ENCODE results near the gene STRA8.
A peak's percentile ranks its signal among the peaks of the same experiment; 100 is the strongest.

The STRA8 gene, protein sequence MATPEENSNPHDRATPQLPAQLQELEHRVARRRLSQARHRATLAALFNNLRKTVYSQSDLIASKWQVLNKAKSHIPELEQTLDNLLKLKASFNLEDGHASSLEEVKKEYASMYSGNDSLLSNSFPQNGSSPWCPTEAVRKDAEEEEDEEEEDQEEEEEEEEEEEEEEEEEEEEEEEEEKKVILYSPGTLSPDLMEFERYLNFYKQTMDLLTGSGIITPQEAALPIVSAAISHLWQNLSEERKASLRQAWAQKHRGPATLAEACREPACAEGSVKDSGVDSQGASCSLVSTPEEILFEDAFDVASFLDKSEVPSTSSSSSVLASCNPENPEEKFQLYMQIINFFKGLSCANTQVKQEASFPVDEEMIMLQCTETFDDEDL

GRCh38 chr7:135233570-135233969, at the start of gene STRA8:
TSS of gene STRA8 (plus strand) at chr7:135233838. CDS start at chr7:135240525, 6,687 bp downstream.
- no peak for DNase-seq

- no peak for DNase-seq
These were observed 49.3 kb upstream of the STRA8 start for GRCh38 chr7:135184254-135184841.

GRCh38 chr7:135185471-135186260, 48.0 kb upstream of the STRA8 start:
- DNase-seq: no peak

GRCh38 chr7:135186261-135186540, 47.4 kb upstream of the STRA8 start:
- DNase-seq: no peak

GRCh38 chr7:135186841-135187253, 46.8 kb upstream of the STRA8 start:
- DNase-seq: no peak

GRCh38 chr7:135188298-135188984, 45.2 kb upstream of the STRA8 start:
- peak; percentile 25 for DNase-seq

DNA sequence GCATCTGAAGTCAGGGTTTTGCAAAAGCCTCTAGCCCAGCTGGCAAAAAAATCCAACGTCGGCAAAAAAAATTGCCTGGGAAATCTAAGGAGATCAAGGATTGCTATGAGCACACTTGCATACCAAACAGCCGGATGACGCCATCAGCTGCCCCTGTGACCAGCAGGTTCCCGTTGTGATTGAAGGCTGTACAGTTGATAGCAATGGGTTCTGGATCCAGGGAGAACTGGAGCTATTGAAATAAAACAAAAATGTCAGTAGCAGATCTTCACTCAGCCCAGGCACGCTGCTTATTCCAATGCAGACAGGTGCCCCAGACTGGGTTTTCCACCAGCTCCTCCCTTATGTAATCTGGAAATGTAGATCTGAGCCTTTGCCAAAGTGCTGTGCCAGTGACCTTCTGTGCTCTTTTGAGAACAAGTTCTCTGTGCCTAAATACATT, 44.4 kb upstream of the STRA8 start:
- no peak for DNase-seq

DNA sequence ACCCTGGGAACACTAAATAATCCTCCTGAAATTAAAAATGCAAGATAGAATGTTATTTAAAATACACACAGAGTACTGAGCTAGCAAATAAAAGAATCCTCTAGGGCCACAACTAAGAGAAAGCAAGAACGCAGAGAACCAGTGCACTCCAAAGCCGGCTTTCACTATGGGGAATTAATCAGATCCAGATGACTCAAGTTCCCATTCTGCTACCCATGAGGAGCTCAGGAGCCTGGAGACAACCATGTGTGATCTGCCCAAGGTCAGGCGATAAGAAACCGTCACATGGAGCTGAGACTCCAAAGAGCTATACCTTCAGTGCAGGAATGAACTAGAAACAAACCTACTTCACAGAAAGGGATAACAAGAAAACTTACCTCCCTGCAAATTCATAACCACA, 43.7 kb upstream of the STRA8 start:
- peak; percentile 67 for DNase-seq

DNA sequence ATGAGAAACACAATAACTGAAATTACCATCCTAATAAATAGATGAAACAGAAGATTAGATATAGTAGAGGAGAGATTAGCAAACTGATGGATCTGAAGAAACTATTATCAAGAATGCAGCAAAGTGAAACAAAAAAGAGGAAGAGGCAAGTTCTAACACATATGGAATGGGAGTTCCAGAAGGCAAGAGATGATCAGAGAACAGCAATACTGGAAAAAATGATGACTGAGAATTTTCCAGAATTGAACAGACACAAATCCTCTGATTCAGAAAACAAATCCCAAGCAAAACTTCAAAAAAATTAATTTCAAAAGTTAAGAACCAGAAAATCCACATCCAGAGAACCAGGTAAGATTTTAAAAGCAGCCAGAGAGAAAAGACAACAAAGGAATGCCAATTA, 42.9 kb upstream of the STRA8 start:
- no peak for DNase-seq

DNA sequence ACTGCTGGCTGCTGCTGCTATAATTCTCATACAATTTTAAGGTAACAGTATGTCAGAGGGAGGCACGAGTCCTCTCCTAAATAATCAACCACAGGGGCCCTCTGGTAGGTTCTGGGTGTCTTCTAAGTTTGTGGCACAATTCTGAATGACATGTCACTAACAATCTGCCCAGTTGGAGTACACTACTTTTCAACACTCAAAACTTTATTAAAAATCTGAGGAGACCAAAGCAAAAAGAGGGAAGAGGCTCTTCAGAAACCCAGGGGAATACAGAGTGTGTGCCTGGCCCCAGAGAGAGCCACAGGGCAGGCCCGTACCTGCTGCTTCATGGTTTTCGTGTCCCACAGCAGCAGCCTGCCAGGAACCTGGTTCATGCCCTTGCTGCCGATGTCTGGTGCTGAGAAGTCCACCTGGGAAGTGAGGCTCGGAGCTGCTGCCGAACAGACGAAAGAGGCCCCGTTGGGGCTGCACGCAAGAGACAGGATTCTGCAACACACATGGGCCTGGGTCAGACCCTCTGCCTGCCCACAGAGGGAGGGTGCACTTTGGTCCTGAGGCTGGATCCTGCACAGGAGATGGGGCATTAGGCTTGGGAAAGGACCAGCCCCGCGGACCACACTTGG, 40.6 kb upstream of the STRA8 start:
- DNase-seq: no peak

DNA sequence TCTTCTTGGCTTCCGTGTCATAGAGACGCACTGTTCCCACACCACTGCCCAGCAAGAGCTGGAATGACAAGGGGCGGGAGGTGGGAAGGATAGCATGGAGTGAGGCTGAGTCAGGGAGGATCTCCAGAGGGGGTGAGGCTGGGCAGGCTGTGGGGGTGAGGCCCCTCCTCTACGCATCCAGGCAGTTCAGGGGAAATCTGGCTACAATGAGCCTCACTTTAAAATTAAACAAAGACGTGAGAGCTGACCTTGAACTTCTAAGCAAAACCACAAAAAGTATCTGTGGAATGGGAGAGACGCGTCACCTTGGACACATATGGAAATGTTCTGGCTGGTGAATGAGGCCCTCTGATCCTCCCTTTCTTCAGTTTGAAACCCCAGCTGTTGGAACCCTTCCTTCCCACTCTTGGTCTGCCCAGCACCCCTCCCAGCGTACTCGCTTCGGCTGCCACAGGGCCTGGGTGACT, 40.0 kb upstream of the STRA8 start:
- peak; percentile 95 for DNase-seq

DNA sequence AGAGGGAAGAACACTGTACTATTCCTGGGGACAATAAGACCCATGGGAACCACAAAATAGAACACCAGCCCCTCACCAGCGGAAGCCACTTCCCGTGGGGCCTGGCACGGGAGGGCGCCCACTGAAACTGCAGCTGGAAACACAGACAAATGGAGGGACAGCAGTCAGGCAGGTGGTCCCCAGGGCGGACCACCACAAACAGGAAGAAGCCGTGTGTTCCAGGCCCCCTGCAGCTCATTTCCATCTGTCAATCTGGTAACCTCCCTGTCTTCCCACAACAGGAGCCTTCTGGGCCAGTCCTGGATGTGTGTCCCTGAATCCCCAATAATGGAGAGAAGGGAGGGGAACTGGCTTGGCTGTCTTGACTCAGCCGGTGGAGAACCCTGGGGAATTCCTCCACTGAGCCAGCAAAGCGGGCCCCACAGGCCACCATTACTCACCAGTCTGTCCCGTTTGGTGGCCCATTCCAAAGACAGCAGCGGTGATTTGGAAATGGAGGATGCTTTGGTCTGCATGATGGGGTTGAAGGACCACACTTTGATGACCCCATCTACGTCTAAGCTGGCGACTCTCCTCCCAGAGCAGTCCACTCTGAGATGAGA, 39.0 kb upstream of the STRA8 start:
- peak; percentile 53 for DNase-seq

- DNase-seq: no peak
These were observed 38.5 kb upstream of the STRA8 start for GRCh38 chr7:135195156-135195555.

GRCh38 chr7:135195968-135196629, 37.5 kb upstream of the STRA8 start:
- DNase-seq: no peak

GRCh38 chr7:135197343-135197742, 36.3 kb upstream of the STRA8 start:
- DNase-seq: no peak

DNA sequence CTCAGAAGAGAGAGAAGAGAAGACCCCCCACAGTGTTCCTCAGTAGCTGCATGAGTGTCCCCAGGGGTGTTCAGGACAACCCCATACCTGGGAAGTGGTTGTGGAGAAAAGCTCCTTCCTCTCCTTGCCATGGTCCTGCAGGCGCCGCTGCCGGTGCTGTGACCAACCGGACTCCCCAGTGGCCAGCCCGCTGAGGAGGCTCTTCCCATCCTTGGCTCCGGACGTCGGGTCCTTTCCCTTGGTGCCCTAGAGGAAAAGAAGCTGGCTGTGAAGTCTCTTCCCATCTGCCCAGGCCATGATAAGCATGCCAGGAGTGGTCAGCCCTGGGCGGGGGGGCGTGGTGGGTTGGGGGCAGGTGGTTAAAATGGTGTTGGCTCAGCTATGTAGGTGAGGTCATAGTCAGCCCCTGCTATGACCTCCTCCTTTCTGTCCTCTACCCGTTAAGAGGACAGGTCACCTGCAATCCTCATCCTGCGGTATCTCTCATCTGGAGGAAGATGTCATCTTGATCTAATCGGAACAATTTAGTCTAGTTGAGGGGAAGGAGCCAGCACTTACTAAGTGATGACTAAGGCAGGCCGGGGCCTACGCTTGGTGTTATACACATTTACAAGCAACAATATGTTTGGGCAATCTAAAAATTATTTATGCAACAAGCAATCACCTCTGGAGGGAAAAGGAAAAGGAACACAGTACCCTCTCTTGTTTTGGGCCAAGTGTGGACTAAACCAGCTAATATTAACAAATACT, 35.6 kb upstream of the STRA8 start:
- DNase-seq: peak; percentile 18

DNA sequence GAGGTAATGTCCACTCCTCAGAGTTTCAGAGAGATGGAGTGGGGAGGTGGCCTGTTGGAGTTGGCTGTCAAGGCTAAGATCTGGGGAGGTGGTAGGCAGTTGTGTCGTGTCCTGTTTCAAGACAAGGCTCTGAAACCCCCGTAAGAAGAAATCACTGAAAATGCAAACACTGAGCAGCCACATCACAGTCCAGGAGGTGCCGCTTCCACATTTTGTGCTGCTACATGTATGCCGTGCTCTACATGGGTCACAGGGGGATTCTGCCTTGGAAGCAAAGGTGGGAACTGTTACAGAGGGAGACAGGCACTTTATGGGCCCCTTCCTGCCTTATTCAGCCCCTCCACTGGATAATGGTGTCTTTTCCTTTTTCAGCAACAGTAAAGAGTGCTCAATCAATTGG, 34.2 kb upstream of the STRA8 start:
- DNase-seq: no peak

DNA sequence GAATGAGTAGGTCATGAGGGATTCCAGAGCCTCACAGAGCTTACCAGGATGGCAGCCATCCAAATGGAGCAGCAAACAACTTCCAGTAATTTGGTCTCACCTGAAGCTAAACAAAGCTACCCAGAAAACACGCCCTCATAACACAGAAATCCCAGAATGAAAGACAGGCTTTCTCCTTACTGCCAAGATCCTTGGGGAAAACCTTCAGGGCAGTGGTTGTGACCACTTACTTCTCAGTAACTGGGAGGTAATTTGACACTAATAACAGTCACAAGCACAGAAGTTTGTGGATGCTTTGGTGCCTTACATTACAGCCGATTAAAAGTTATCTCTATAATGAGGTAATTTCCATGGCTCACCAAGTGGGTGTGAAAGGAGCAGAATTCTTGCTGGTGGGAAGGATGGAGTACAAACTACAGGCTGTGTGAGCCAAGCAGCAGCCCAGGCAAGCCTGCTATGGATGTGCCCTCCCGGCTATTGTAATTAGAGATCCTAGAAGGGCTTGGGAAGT, 32.8 kb upstream of the STRA8 start:
- DNase-seq: no peak

- DNase-seq: no peak
These were observed 32.3 kb upstream of the STRA8 start for GRCh38 chr7:135201350-135201749.

DNA sequence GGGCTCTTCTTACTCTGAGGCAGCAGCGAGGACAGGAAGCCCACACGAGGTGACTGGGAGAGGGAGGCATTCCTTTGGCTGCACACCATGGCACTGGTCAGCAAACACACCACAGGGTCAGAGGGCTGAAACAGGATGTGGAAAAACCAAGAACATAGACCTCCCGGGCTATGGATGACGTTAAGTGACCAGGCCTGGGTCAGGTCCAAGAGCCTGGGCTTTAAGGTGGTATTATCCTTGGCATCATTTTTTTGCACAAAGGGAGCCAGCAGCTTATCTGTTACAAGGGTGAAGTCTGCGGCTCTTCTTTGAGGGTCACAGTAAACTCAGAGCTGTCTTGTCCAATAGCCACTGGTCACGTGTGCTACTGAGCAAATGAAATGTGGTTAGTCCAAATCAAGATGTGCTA, 29.3 kb upstream of the STRA8 start:
- DNase-seq: no peak

DNA sequence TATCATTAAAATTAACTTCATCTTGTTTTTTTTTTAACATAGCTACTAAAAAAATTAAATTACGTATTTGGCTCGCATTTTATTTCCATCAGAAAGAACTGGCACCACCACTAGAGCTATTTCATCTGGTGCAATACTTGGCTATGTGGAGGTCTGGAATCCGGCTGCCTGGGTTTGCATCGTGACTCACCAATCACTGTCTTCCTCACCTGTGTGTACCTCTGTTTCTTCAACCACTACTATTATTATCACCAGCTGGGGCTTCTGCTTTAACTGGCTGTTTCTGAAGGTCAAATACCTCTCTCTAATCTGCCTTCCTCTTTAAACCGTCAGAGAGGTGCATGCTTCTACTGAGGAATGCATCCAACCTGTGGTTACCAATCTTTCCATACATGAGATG, 28.8 kb upstream of the STRA8 start:
- DNase-seq: no peak

All from fibroblast of skin of right biceps (primary cell).